Stimulated activated CD8-positive, alpha-beta memory T cell treated with anti-CD3 and anti-CD28 coated beads, Interleukin-4, amount 100 ng/mL, for 48 hours (primary cell): ENCODE data around the gene TBC1D8.

ENCODE experiments used
- DNase-seq: peaks from one replicate; pipeline ENCODE4 v3.0.0-alpha.2; 2020

The TBC1D8 gene

GRCh38 chr2:101026253-101026701, 124.9 kb downstream of the TBC1D8 start:
- DNase-seq = no peak

- DNase-seq = no peak
Measured at GRCh38 chr2:101025561-101025960, 125.6 kb downstream of the TBC1D8 start.

- no peak for DNase-seq
Measured at GRCh38 chr2:101023327-101024107, 127.7 kb downstream of the TBC1D8 start.

GRCh38 chr2:101022221-101022620, 129.0 kb downstream of the TBC1D8 start:
- DNase-seq = no peak

- DNase-seq = no peak
Measured at GRCh38 chr2:101018934-101019333, 132.2 kb downstream of the TBC1D8 start.

DNA sequence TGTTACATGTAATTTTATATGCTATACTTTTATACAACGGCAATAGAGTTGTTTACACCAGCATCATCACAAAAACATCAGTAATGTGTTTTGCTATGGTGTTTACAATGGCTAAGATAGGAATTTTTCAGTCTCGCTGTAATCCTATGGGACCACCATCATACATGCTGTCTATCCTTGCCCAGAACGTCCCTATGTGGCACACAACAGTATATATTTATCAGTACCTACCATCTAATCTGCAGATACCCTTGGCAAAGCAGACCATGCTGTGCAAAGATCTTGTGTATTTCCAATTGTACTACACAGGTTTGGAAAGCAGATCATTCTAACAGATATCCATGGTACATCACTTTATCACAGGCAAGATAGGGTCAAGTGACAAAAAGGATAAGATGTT, 133.8 kb downstream of the TBC1D8 start:
- no peak for DNase-seq

DNA sequence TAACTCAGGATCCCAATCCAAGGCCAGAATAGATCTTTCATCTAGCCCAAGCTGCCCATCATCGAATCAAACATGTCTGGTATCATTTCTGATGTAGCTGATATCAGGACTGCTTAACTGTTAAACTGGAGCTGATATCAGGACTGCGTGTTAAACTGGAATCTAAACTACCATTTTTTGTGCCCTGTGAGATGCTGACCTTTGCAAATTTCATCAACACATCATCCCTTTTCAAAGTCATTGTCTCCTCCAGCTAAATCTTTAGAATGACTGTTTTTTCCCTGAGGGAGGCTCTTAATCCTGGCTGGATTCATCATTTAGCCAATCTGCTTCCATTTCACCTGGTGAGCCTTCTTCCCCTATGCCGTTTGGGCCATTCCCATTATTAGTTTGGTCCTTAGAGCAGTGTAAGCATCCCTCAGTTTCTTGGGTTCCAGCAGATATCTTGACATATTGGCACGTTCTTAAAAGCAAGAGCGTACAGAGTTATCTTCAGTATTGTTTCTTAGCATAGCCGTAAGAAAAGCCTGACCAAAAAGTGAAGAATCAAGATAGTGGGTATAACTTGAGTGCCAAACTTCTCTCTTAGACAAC, 136.8 kb downstream of the TBC1D8 start:
- DNase-seq = no peak

- DNase-seq = peak; percentile 61
Measured at GRCh38 chr2:101012706-101013181, 138.4 kb downstream of the TBC1D8 start.

DNA sequence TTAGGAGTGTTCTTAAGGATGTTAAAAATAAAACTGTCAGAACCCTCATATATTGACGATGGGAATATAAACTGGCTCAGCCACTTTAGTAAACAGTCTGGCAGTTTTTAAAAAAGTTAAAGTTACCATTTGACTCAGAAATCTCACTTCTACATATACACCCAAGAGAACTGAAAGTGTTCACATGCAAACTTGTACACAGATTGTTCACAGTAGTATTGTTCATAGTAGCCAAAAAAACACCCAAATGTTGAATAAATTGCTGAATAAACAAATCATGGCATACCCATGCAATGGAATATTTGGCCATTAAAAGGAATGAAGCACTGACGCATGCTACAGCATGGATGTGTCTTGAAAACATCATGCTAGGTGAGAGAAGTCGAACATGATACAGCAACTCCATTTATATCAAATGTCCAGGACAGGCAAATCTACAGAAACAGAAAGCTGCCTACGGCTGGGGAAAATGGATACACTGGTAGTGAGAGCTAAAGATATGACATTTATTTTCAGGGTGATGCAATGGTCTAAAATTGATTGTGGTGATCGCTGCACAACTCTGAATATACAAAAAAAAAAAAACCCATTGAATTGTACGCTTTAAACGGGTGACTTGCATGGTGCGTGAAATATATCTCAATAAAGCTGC, 139.0 kb downstream of the TBC1D8 start:
- DNase-seq = no peak

- no peak for DNase-seq
Measured at GRCh38 chr2:101011152-101011551, 140.0 kb downstream of the TBC1D8 start.

GRCh38 chr2:101007415-101008345, 143.5 kb downstream of the TBC1D8 start:
- no peak for DNase-seq

DNA sequence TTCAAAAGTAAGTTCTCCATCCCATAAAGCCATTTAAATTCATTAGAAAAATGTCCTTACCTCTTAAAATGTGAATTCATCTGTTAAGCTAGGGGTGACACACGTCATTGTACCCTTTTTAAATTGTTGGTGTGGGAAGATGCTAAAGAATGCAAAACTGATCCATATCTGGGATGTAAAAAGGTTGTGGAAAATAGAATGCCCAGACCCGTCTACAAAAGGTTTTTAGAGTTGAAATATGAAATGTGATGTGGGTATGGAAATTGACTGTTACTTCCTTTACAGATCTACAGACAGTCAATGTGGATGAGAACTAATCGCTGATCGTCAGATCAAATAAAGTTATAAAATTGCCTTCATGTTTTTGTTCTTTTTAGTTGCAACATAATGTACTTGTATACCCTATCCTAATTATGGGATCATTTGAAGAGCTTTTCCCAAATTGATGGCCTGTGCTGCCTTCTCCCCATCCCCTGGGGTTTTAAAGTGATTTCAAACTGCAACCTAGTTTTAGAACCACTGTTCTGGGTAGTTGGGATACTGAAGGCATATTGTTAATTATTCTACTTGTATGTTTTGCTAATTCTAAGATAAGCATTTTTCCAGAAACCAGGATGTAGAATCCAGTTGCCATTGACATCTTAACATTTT, 145.0 kb downstream of the TBC1D8 start:
- DNase-seq = no peak

GRCh38 chr2:101004620-101005325, 146.4 kb downstream of the TBC1D8 start:
- DNase-seq = no peak

DNA sequence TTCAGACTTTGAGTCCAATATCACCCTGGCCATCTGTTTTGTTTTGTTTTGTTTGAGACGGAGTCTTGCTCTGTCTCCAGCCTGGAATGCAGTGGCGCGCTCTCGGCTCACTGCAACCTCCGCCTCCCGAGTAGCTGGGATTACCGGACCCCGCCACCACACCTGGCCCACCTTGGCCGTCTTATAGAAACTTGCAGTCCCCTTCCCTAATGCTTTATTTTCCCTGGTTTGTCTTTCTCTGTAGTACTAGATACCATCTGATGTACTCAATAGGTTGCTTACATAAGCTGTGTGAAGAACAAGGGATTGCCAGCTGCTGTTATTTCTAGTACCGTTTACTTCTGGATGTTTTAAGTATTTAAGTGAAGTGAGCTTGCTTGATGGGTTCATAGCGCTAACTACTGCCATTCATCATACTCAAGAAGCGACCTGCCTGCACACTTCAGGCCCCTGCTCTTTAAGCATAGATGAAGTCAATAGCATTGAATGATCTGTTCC, 147.9 kb downstream of the TBC1D8 start:
- no peak for DNase-seq

DNA sequence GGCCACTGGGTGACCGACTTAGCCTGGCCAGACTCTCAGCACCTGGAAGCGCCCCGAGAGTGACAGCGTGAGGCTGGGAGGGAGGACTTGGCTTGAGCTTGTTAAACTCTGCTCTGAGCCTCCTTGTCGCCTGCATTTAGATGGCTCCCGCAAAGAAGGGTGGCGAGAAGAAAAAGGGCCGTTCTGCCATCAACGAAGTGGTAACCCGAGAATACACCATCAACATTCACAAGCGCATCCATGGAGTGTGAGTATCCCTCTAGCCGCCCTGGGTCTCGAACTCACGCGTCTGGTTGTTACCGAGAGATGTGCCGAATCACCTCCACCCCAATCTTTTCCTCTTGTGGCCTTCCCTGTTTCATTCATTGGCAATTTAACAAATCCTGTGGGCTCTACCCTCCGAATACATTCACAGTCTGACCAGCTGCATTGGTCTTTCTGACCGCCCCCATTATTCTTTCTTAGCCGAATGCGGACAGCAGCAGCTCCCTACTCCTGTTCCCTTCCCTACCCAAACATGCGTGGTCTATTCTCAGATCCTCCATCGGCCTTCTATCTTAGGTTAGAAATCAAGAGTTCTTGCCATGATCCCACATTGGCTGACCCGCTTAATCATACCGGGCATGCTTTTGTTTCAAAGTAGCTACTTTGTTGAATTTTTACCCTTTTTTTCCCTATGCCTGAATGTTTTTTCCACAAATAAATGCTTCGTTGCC, 148.5 kb downstream of the TBC1D8 start:
- DNase-seq = peak; percentile 61

DNA sequence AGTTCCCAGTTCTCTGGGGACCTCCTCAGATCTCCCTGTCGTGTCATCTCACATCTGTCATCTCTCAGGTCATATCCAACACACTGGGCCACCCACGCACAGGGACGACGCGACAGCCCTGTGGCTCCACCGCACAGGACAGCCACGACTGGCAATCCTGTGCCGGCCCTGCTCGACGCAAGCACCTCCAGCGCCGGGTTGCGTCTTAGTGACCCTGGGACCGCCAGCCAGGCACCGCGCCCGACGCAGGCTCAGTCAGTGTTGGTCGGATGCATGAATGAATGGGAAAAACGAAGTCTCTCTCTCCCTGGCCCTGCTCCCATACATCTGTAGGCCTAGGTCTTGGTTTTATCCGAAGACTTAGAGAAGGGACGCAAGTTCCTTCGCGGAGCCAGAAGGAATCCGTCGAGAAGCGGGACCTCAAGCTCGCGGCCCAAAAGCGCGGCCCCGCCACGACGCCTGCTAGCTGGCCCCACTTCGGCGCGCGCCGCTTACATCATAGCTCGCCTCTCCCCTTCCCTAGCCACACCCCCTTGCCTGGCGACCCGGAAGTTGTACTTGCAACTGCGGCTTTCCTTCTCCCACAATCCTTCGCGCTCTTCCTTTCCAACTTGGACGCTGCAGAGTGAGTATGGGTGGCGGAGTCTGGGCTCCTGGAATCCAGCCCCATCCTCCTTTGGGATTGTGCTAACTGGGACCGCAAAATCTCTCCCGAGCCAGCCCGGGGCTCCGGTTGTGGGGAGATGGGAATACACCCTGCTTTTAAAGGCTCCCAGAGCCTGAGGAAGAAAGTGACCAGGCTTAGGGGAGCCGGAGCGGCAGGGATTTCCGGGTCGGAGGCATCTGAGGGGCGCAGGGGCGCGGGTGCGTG, 149.3 kb downstream of the TBC1D8 start, which contains the start of gene RPL31:
RPL31 (plus strand) TSS at position 599 of the 871 bp plus-strand sequence. CDS start 413 bp downstream, outside the sequence.
- DNase-seq = peak; percentile 96

GRCh38 chr2:100999995-101000394, 151.2 kb downstream of the TBC1D8 start:
- DNase-seq = no peak

- DNase-seq = no peak
Measured at GRCh38 chr2:100998235-100998573, 153.0 kb downstream of the TBC1D8 start.

GRCh38 chr2:100997509-100998234, 153.5 kb downstream of the TBC1D8 start:
- DNase-seq = no peak
